Mesenchymal stem cell (in vitro differentiated cells and primary cell): Measurements from ENCODE around the gene SPNS2.

Source experiments
- DNase-seq: peaks from one replicate; pipeline ENCODE4 v3.0.0-alpha.2; 2013
- H2AFZ ChIP-seq: one replicate; pipeline ENCODE4 v1.6.1; 2013; ENCODE audit warnings: low read depth, mild to moderate bottlenecking, control low read depth, inconsistent platforms, low read length, moderate library complexity
- H2AK5ac ChIP-seq: 2 replicates; pipeline ENCODE4 v1.6.1; 2013; ENCODE audit warnings: low read length, moderate library complexity, mild to moderate bottlenecking, inconsistent platforms; ENCODE audit not compliant: severe bottlenecking
- H2BK120ac ChIP-seq: one replicate; pipeline ENCODE4 v1.6.1; 2013; ENCODE audit warnings: low read depth, mild to moderate bottlenecking, inconsistent platforms, low read length, moderate library complexity
- H2BK12ac ChIP-seq, 2 experiments: one replicate each; pipeline ENCODE4 v1.6.1; 2013; ENCODE audit warnings: inconsistent platforms in 2 of 2, low read length in 2 of 2, mild to moderate bottlenecking in 2 of 2, moderate library complexity in 2 of 2, control low read depth in 1 of 2
- H2BK15ac ChIP-seq: one replicate; pipeline ENCODE4 v1.6.1; 2013; ENCODE audit warnings: mild to moderate bottlenecking, low read depth, inconsistent platforms; ENCODE audit not compliant: poor library complexity, severe bottlenecking
- H2BK5ac ChIP-seq: 2 replicates; pipeline ENCODE4 v1.6.1; 2013; ENCODE audit warnings: low read depth, mild to moderate bottlenecking, low read length, control low read depth, inconsistent platforms; ENCODE audit not compliant: poor library complexity, severe bottlenecking
- H3K14ac ChIP-seq, 2 experiments: one replicate each; pipeline ENCODE4 v1.6.1; 2013; ENCODE audit warnings: inconsistent platforms in 2 of 2, low read length in 2 of 2, control low read depth in 1 of 2, mild to moderate bottlenecking in 1 of 2, moderate library complexity in 1 of 2
- H3K18ac ChIP-seq, 2 experiments: one replicate each; pipeline ENCODE4 v1.6.1; 2013; ENCODE audit warnings: inconsistent platforms in 2 of 2, low read length in 2 of 2, control low read depth in 1 of 2, low read depth in 1 of 2, mild to moderate bottlenecking in 1 of 2
- H3K23ac ChIP-seq, 2 experiments: one replicate each; pipeline ENCODE4 v1.6.1; 2013; ENCODE audit warnings: inconsistent platforms in 2 of 2, low read length in 2 of 2, mild to moderate bottlenecking in 2 of 2, moderate library complexity in 2 of 2, control low read depth in 1 of 2
- H3K27ac ChIP-seq: 2 replicates; pipeline ENCODE4 v1.5.1; 2013; ENCODE audit warnings: mild to moderate bottlenecking, moderate library complexity, low read length, control low read depth, inconsistent platforms; ENCODE audit not compliant: poor library complexity, severe bottlenecking
- H3K27me3 ChIP-seq, 2 experiments: 2 replicates each; pipeline versions ENCODE4 v1.6.1 to v1.7.0; 2013; ENCODE audit warnings: low read length in 2 of 2, mild to moderate bottlenecking in 2 of 2, moderate library complexity in 2 of 2, control low read depth in 1 of 2, inconsistent platforms in 1 of 2; ENCODE audit not compliant: control insufficient read depth in 1 of 2, insufficient read depth in 1 of 2
- H3K36me3 ChIP-seq, 2 experiments: 2 replicates each; pipeline versions ENCODE4 v1.6.1 to v1.7.0; 2013; ENCODE audit warnings: low read length in 2 of 2, control low read depth in 1 of 2, inconsistent platforms in 1 of 2, low read depth in 1 of 2, mild to moderate bottlenecking in 1 of 2; ENCODE audit not compliant: insufficient read depth in 2 of 2, control insufficient read depth in 1 of 2
- H3K4ac ChIP-seq, 2 experiments: one replicate each; pipeline ENCODE4 v1.6.1; 2013; ENCODE audit warnings: inconsistent platforms in 2 of 2, low read length in 2 of 2, mild to moderate bottlenecking in 2 of 2, moderate library complexity in 2 of 2, control low read depth in 1 of 2, low read depth in 1 of 2
- H3K4me1 ChIP-seq: 2 replicates; pipeline ENCODE4 v1.6.1; 2013; ENCODE audit warnings: low read depth, low read length, control low read depth; ENCODE audit not compliant: control insufficient read depth, insufficient read depth
- H3K4me2 ChIP-seq: 2 replicates; pipeline ENCODE4 v1.6.1; 2013; ENCODE audit warnings: low read length, mild to moderate bottlenecking, inconsistent platforms; ENCODE audit not compliant: poor library complexity, severe bottlenecking
- H3K4me3 ChIP-seq, 2 experiments: 2 replicates each; pipeline versions ENCODE4 v1.5.1 to v1.7.0; 2013; ENCODE audit warnings: low read length in 2 of 2, mild to moderate bottlenecking in 2 of 2, control low read depth in 1 of 2, low read depth in 1 of 2; ENCODE audit not compliant: insufficient read depth in 1 of 2
- H3K79me1 ChIP-seq: replicated peaks from 2 replicates; pipeline ENCODE4 v1.6.1; 2013; ENCODE audit warnings: mild to moderate bottlenecking, control low read depth, low read length, inconsistent platforms; ENCODE audit not compliant: poor library complexity, severe bottlenecking
- H3K9ac ChIP-seq: 2 replicates; pipeline ENCODE4 v1.7.0; 2013; ENCODE audit warnings: mild to moderate bottlenecking, low read length, moderate library complexity
- H3K9me3 ChIP-seq: 2 replicates; pipeline ENCODE4 v1.7.0; 2013; ENCODE audit warnings: mild to moderate bottlenecking, low read length; ENCODE audit not compliant: control insufficient read depth
- H4K8ac ChIP-seq: one replicate; pipeline ENCODE4 v1.6.1; 2013; ENCODE audit warnings: inconsistent platforms, mild to moderate bottlenecking, low read length, moderate library complexity
- H4K91ac ChIP-seq: one replicate; pipeline ENCODE4 v1.6.1; 2013; ENCODE audit warnings: mild to moderate bottlenecking, low read length, inconsistent platforms
- WGBS: methylation state at CpG from one replicate; pipeline ENCODE4 v1.1.7; 2013; ENCODE audit warnings: mixed read lengths; 5-methylcytosine and 5-hydroxymethylcytosine counted together

SPNS2 gene

DNA sequence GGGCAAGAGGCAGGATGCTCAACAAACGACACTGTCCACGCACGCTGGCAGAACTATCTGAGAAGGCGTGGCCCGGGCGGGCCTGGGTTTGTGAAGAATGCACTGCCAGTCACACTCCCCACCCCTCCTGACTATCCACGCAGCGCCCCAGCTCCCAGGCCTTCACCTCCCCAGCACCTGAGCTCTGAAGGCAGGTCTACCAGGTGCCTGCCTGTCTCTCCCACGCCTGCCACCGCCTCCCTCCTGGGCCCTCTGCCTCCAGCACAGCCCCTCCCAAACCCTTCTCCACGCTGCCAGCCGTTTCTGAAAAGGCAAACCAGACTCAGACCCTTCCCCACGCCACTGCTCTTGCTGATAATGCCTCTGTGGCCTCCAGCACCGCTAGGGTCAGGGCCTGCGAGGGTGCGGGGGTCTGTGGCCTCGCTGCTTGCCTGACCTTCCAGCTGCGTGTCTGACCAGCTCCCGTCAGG lies 44.9 kb downstream of the SPNS2 start:
- no peak overlapping the region for H3K4me3 ChIP-seq

DNA sequence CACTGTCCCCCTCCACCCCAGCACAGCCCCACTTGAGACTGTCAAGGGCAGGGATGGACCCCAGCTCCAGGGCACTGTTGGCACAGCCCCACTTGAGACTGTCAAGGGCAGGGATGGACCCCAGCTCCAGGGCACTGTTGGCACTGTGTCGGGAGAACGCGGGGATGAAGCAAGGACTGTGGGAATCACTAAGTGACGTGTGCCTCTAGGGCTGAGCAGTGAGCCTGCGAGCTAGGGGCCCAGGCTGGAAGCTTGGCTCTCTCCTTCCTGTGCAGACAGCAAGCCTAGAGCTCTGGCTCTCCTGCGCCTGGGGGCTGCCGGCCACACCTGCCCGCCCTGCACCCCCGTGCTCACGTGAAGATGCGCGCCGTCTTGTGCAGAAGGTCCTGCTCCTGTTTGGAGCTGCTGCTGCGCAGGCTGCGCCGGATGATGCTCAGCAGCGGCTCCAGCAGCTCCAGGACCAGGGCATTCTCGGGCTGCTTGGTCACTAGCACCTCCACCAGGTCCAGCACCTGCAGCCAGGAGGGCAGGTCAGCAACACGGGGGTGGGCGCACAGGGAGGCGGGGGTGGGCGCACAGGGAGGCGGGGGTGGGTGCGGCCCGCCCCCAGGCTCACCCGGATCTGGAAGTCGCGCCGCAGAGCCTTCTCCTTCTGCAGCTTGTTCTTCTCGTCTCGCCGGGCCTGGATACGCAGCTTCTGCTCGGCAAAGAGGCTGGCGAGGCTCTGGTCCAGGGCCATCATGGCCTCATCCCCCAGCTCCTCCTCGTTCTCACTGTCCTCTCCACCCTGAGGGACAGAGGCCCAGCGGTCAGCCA lies 45.7 kb downstream of the SPNS2 start:
- H3K27ac ChIP-seq: no peak overlapping the region
- H3K4me1 ChIP-seq: peaks cover 21% of the 10 kb centered on the region
- no peak overlapping the region for H3K4me3 ChIP-seq
- H3K14ac ChIP-seq: no peak overlapping the region
- H2BK5ac ChIP-seq: no peak overlapping the region
- WGBS: 92% methylated on average over 27 of the region's 37 CpGs
- H3K9me3 ChIP-seq: no peaks in the 10 kb centered on the region
- H3K9ac ChIP-seq: no peak overlapping the region
- H3K36me3 ChIP-seq: peaks cover 93 to 100% of the 10 kb centered on the region in 2 experiments
- no peak overlapping the region for H2AFZ ChIP-seq
- H2BK15ac ChIP-seq: no peak overlapping the region
- no peak overlapping the region for H2AK5ac ChIP-seq
- H3K27me3 ChIP-seq: no peaks in the 10 kb centered on the region
- H3K4ac ChIP-seq: no peak overlapping the region
- H2BK12ac ChIP-seq: no peak overlapping the region
- no peak overlapping the region for H3K23ac ChIP-seq
- no peak overlapping the region for H4K8ac ChIP-seq
- H3K4me2 ChIP-seq: no peak overlapping the region
- H4K91ac ChIP-seq: no peak overlapping the region
- DNase-seq: no peak
- H3K79me1 ChIP-seq: peaks cover 12% of the 10 kb centered on the region
- H3K18ac ChIP-seq: no peak overlapping the region
- no peak overlapping the region for H2BK120ac ChIP-seq

More for the DNA sequence above, 44.9 kb downstream of the SPNS2 start:
- Histone ChIP-seq H2BK120ac (no peak overlapping the region), H4K91ac (no peak overlapping the region), H2BK15ac (no peak overlapping the region), H2BK12ac (no peak overlapping the region), H3K27ac (no peak overlapping the region), H3K4ac (no peak overlapping the region), H3K9me3 (no peaks in the 10 kb centered on the region), H2AFZ (no peak overlapping the region), H3K14ac (no peak overlapping the region), H3K79me1 (peaks cover 12% of the 10 kb centered on the region), H3K9ac (no peak overlapping the region), H3K27me3 (no peaks in the 10 kb centered on the region), H3K4me2 (no peak overlapping the region), H3K4me1 (peaks cover 13% of the 10 kb centered on the region), H4K8ac (no peak overlapping the region), H3K36me3 (peaks cover 93 to 100% of the 10 kb centered on the region in 2 experiments), H2BK5ac (no peak overlapping the region), H2AK5ac (no peak overlapping the region), H3K18ac (no peak overlapping the region), H3K23ac (no peak overlapping the region)
- DNase-seq: no peak
- 92% methylated on average over 19 of the region's 19 CpGs for WGBS

- no peak overlapping the region for H3K4me2 ChIP-seq
Measured at GRCh38 chr17:4544951-4545216, 46.2 kb downstream of the SPNS2 start.

DNA sequence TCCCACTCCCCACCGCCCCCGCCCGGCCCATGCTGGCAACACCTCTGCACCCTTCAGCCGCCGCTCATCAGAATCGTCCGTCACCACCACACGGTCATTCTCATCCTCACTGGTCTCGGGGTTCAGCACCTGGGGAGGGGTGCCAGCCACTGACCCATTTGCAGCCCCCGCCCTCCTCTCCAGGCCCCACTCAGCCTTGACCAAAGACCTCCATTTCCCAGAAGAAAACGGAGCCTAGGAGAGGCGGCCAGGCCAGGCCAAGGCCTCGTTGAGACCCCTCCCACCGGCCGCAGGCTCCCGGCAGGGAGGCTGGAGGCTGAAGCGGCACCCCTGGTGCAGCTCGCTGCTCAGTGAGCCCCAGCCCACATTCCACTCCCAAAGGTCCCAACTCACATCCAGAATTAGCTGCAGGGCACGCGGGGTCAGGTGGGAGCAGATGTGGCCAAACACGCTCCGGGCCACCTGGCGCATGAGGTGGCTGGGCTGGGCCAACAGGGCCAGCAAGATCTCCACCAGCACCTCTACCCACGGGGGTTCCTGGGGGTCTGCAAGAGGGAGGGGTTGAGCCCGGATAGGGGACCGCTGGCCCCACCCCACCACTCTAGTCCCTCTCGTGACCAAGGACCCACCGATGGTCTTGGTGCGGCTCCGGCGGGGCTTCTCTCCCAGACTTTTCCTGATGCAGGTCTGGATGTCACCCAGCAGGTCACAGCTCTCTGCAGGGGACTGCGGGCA lies 46.7 kb downstream of the SPNS2 start:
- no peak overlapping the region for H3K23ac ChIP-seq
- no peak overlapping the region for H3K9ac ChIP-seq
- WGBS: 95% methylated on average over 30 of the region's 32 CpGs
- no peak overlapping the region for H3K4ac ChIP-seq
- no peak overlapping the region for H3K18ac ChIP-seq
- no peak for DNase-seq
- H3K14ac ChIP-seq: no peak overlapping the region
- peak overlapping the region; percentile 1 for H2BK15ac ChIP-seq
- H3K27me3 ChIP-seq: no peaks in the 10 kb centered on the region
- no peak overlapping the region for H2AFZ ChIP-seq
- H3K36me3 ChIP-seq: peaks cover 93 to 100% of the 10 kb centered on the region in 2 experiments
- no peak overlapping the region for H3K27ac ChIP-seq
- H2BK120ac ChIP-seq: no peak overlapping the region
- no peak overlapping the region for H2AK5ac ChIP-seq
- H4K8ac ChIP-seq: no peak overlapping the region
- H3K9me3 ChIP-seq: no peaks in the 10 kb centered on the region
- H3K79me1 ChIP-seq: peaks cover 17% of the 10 kb centered on the region
- peaks cover 26% of the 10 kb centered on the region for H3K4me1 ChIP-seq
- no peak overlapping the region for H2BK5ac ChIP-seq
- H3K4me2 ChIP-seq: no peak overlapping the region
- H3K4me3 ChIP-seq: no peak overlapping the region
- no peak overlapping the region for H4K91ac ChIP-seq
- no peak overlapping the region for H2BK12ac ChIP-seq

More at GRCh38 chr17:4544951-4545216, 46.2 kb downstream of the SPNS2 start:
- Histone ChIP-seq H2BK120ac (no peak overlapping the region), H3K4ac (no peak overlapping the region), H3K9me3 (no peaks in the 10 kb centered on the region), H3K27ac (no peak overlapping the region), H3K4me1 (peaks cover 26% of the 10 kb centered on the region), H2AK5ac (no peak overlapping the region), H2BK15ac (no peak overlapping the region), H4K8ac (no peak overlapping the region), H3K23ac (no peak overlapping the region), H3K79me1 (peaks cover 15% of the 10 kb centered on the region), H2AFZ (no peak overlapping the region), H3K18ac (no peak overlapping the region), H2BK5ac (no peak overlapping the region), H4K91ac (no peak overlapping the region), H3K27me3 (no peaks in the 10 kb centered on the region), H3K4me3 (no peak overlapping the region), H3K14ac (no peak overlapping the region), H3K9ac (no peak overlapping the region), H2BK12ac (no peak overlapping the region), H3K36me3 (peaks cover 93 to 100% of the 10 kb centered on the region in 2 experiments)
- WGBS: 96% methylated on average over 16 of the region's 18 CpGs
- DNase-seq: no peak
